KG1 (cell line): ENCODE results near the gene MAP4.
"Not testable (repeated sequence)": the region's sequence is repeated elsewhere in the genome, so short reads cannot be mapped to it uniquely, and the experiment has no call there.

Experiments used
- DNase-seq: peaks from one replicate; lab custom pipeline; 2025; lab: John Stamatoyannopoulos, UW

The MAP4 gene

DNA sequence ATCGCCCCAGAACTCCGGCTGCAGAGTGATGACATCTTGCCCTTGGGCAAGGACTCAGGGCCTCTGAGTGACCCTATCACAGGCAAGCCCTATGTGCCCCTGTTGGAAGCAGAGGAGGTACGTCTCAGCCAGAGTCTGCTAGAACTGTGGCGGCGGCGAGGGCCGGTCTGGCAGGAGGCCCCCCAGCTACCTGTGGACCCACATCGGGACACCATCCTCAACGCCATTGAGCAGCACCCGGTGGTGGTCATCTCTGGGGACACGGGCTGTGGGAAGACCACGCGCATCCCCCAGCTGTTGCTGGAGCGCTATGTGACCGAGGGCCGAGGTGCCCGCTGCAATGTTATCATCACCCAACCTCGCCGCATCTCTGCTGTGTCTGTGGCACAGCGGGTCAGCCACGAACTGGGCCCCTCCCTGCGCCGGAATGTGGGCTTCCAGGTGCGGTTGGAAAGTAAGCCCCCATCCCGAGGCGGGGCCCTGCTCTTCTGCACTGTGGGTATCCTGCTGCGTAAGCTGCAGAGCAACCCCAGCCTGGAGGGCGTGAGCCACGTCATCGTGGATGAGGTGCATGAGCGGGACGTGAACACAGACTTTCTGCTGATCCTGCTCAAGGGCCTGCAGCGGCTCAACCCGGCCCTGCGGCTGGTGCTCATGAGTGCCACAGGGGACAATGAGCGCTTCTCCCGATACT lies 169.9 kb downstream of the MAP4 start:
- DNase-seq: no peak

GRCh38 chr3:47841786-47842349 lies 174.3 kb downstream of the MAP4 start:
- DNase-seq: no peak

- no peak for DNase-seq
These were observed 177.7 kb downstream of the MAP4 start for GRCh38 chr3:47838503-47838902.

DNA sequence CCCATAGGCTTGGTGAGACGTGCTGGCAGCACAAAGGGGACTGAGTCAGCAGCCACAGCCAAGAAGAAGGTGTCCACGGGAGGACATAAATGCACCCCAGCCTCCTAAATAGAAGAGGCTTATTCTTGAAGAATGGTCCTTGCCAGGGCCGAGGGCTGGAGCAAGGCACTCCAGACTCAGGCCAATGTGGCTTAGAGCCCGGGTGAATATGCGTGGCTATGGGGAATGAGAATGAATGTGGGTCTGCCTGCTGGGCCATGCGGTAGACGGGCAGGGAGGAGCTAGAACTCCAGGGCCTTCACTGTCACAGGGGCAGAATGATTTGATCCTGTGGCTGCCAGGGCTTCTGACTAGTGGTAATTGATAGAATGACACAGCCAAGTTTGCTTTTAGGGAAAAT lies 179.2 kb downstream of the MAP4 start:
- DNase-seq: no peak

GRCh38 chr3:47829482-47829881 lies 186.7 kb downstream of the MAP4 start:
- DNase-seq: not testable (repeated sequence)

- no peak for DNase-seq
These were observed 190.6 kb downstream of the MAP4 start for GRCh38 chr3:47825590-47825989.

DNA sequence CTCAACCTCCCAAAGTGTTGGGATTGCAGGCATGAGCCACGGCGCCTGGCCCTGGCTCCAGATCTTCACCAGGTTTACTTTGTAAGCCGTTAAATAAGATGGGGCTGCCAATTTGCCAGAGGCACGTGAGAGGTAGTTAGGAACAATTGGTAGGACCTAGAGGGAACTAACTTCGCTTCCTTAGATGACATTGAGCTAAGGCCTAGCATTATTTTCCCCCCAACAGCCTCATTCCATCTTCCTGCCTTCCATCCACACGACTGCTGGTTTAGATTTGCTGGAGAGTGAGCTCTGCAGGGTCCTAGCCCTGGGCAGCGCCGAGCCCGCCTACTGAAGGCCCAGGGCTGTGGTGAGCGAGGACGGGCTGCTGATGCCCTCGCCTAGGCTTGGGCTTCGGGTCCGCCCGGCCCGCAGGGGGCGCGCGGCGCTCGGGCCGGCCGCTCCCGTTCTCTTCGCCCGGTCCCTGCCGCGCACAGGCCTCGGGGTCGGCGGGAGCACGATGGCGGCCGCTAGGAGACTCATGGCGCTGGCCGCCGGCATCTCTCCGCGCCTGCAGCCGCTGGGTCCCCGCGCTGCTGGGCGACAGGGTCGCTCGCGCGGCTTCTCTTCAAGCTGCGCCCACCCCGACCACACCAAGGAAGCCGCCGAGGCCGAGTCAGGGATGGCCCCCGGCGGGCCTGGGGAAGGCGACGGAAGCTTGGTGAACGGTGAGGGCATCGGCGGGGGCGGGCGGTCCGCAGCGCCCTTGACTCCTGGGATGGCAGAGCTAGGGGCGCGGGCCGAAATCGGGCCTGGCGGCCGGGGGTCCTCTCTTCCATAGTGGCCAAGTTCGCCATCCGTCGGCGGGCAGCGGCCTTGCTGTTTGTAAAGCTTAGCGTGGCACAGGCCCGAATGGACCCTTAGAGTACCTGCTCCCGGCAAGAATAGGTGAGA lies 191.4 kb downstream of the MAP4 start:
- DNase-seq: peak; percentile 78

DNA sequence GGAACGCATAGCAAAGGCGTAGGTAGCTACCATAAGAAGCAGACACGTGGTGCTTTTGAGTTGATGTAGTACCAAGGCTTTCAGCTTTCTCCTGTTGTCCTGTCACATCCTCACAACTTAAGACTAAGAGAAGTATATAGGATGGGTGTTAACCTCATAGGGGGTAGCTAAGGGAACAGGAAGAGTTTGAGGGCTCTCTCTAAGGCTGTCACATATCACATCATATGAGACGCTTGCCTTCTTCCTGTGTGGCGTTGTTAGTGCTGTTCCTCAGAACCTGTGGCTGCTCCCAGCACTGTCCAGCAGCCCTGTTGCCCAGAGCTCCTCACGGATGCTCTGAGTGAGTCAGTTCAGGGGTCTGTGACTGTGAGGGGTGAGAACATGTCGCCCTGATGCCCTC lies 198.6 kb downstream of the MAP4 start:
- no peak for DNase-seq

- no peak for DNase-seq
These were observed 202.6 kb downstream of the MAP4 start for GRCh38 chr3:47813551-47814177.

DNA sequence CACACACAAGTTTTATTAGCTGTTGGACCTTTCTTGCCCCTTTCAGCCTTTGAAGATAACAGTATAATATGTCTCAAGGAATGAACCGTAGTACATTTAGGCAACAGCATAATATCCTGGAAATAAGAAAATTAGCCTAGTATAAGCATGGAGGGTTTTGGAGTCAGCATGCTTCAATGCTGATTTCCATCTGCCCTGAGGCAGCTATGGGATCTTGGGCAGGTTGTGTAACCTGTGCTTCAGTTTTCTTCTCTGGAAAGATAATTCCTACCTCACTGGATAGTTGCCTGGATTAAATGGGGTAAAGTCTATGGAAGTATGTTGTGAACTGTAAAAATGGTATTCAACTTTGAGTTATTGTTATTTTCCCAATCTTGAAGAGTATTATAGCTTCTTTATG lies 211.6 kb downstream of the MAP4 start:
- DNase-seq: no peak

DNA sequence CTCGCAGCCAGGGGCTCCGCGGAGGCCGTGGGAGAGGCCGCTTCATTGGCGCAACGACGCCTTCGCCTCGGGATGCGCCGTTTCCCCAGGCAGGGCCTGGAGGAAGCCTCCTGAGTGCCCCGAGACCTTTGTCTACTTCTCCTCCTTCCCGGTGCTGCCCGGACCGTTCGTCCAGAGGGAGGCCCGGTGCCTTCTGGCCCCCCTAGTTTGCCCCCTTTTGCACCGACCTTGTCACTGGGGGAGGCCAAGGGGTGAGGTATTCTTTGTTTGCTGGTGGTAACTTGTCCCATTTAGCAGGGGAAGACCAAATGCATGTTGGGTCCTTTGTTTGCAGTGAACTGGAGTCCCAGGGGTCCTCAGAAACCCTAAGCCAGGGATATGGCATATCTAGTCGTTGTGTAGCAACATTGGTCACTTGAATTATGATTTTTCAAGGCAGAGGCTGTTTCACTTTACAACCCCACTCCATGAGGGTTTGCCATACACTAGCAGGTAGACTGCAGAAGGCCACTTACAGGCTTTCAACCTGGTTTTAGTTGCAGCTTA lies 212.7 kb downstream of the MAP4 start:
- no peak for DNase-seq

DNA sequence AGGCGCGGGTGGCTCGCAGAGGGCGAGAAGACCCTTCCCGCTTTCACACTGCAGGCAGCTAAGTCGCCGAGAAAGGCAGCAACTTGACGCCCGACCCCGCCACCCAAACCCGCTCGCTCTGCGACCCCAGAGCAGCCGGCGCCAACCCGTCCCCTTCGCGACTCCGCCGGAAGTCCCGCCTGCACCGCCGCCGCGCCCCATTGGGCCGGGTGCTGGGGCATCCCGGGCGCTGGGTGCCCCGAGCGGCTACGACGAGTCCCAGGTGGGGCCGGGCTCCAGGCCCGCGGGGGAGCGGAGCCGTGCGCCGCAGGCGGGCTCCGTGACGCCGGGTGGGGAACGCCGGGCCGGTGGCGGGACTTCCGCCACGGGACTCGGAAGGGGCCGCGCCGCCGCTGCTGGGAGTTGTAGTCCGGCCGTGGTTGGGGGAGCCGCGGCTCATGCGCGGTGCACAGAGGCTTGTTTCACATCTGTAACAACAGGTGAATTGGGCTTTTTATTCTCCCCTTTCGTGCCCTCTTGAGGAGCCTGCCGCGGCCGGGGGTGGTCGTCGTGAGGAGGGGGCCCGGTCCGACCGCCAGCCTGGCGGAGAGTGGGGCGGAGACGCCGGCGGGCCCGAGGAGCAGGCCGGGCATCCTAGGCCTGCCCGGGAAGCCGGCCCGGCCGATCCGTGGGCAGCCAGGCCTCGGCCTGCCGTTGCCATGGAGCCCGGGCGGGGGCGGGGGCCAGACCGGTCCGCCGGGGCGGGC lies 213.3 kb downstream of the MAP4 start, which contains the start of gene DHX30:
Gene DHX30 (plus strand): TSS at position 405 of the 746 bp plus-strand sequence. CDS start 7,546 bp downstream, outside the sequence.
- DNase-seq: peak; percentile 84
